ENCODE results near the gene COX7A1.

GRCh38 chr19:36106441-36106840, 45.8 kb downstream of the COX7A1 start:
- TF ChIP-seq, protein P1, sequence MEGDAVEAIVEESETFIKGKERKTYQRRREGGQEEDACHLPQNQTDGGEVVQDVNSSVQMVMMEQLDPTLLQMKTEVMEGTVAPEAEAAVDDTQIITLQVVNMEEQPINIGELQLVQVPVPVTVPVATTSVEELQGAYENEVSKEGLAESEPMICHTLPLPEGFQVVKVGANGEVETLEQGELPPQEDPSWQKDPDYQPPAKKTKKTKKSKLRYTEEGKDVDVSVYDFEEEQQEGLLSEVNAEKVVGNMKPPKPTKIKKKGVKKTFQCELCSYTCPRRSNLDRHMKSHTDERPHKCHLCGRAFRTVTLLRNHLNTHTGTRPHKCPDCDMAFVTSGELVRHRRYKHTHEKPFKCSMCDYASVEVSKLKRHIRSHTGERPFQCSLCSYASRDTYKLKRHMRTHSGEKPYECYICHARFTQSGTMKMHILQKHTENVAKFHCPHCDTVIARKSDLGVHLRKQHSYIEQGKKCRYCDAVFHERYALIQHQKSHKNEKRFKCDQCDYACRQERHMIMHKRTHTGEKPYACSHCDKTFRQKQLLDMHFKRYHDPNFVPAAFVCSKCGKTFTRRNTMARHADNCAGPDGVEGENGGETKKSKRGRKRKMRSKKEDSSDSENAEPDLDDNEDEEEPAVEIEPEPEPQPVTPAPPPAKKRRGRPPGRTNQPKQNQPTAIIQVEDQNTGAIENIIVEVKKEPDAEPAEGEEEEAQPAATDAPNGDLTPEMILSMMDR (IDR thresholded peaks at IDR 0.05) = no peak
- TF ChIP-seq EP300 (IDR thresholded peaks at IDR 0.05) = no peak
- TF ChIP-seq POLR2A (IDR thresholded peaks at IDR 0.05) = no peak
